Neutrophil (primary cell): Measurements from ENCODE around the gene ACTL6A.
"Not testable (repeated sequence)": the region's sequence is repeated elsewhere in the genome, so short reads cannot be mapped to it uniquely, and the experiment has no call there.

ENCODE experiments used
- H3K27ac ChIP-seq: fragments of 200-600 bp; sonication (generic); 2 replicates; pipeline ENCODE4 v1.5.1; 2016; ENCODE audit warnings: mild to moderate bottlenecking, moderate library complexity
- H3K27me3 ChIP-seq: fragments of 200-600 bp; sonication (generic); 2 replicates; pipeline ENCODE4 v1.6.0; 2016; ENCODE audit warnings: mild to moderate bottlenecking
- H3K36me3 ChIP-seq: fragments of 200-600 bp; sonication (generic); 2 replicates; pipeline ENCODE4 v1.5.1; 2017
- H3K4me1 ChIP-seq, 2 experiments: fragments of 200-600 bp in 1 of 2; sonication (generic) in 1 of 2; 1 replicate in 1 of 2; 2 replicates in 1 of 2; pipeline versions ENCODE4 v1.5.1 to v1.6.1; 2013 to 2016; ENCODE audit warnings: low read depth in 1 of 2, low read length in 1 of 2, mild to moderate bottlenecking in 1 of 2, moderate library complexity in 1 of 2; ENCODE audit not compliant: control insufficient read depth in 1 of 2, insufficient read depth in 1 of 2
- H3K4me3 ChIP-seq, 2 experiments: fragments of 200-600 bp in 1 of 2; sonication (generic) in 1 of 2; 1 replicate in 1 of 2; 2 replicates in 1 of 2; pipeline ENCODE4 v1.5.1; 2013 to 2016; ENCODE audit warnings: low read depth in 1 of 2, low read length in 1 of 2, mild to moderate bottlenecking in 1 of 2, moderate library complexity in 1 of 2
- H3K9me3 ChIP-seq: fragments of 200-600 bp; sonication (generic); 2 replicates; pipeline ENCODE4 v1.5.1; 2016
- CTCF ChIP-seq: fragments of 200-600 bp; sonication (generic); IDR thresholded peaks from 2 replicates; pipeline ENCODE4 v1.5.1; 2016; ENCODE audit warnings: antibody characterized with exemption

ACTL6A gene

GRCh38 chr3:179562591-179563270 lies at the start of gene ACTL6A:
TSS of gene ACTL6A (plus strand) at chr3:179562926. CDS start at chr3:179563093, 167 bp downstream.
- no peaks in the 10 kb centered on the region for H3K36me3 ChIP-seq
- peak; percentile 42 for TF ChIP-seq CTCF
- peak within 1 kb of the TSS; percentile 72 for H3K27ac ChIP-seq
- peaks cover 10 to 17% of the 10 kb centered on the region in 2 experiments for H3K4me1 ChIP-seq
- H3K9me3 ChIP-seq = no peaks in the 10 kb centered on the region
- H3K27me3 ChIP-seq = no peaks in the 10 kb centered on the region
- H3K4me3 ChIP-seq = peak within 1 kb of the TSS; percentile 91 to 95

GRCh38 chr3:179513862-179514261 lies 48.9 kb upstream of the ACTL6A start:
- H3K27ac ChIP-seq = no peak overlapping the region
- H3K4me1 ChIP-seq = no peaks in the 10 kb centered on the region
- no peaks in the 10 kb centered on the region for H3K9me3 ChIP-seq
- H3K27me3 ChIP-seq = no peaks in the 10 kb centered on the region
- no peak overlapping the region for H3K4me3 ChIP-seq
- no peaks in the 10 kb centered on the region for H3K36me3 ChIP-seq
- TF ChIP-seq CTCF = no peak

GRCh38 chr3:179516461-179517251 lies 46.1 kb upstream of the ACTL6A start:
- not testable (repeated sequence) for H3K36me3 ChIP-seq, H3K27ac ChIP-seq, H3K4me1 ChIP-seq, H3K9me3 ChIP-seq, H3K27me3 ChIP-seq, H3K4me3 ChIP-seq

- H3K27ac ChIP-seq = no peak overlapping the region
- no peaks in the 10 kb centered on the region for H3K36me3 ChIP-seq
- H3K9me3 ChIP-seq = no peaks in the 10 kb centered on the region
- peaks cover 0 to 5% of the 10 kb centered on the region in 2 experiments for H3K4me1 ChIP-seq
- H3K4me3 ChIP-seq = no peak overlapping the region
- no peaks in the 10 kb centered on the region for H3K27me3 ChIP-seq
- no peak for TF ChIP-seq CTCF
Observed at GRCh38 chr3:179526482-179526881, 36.2 kb upstream of the ACTL6A start.

GRCh38 chr3:179526989-179527391 lies 35.7 kb upstream of the ACTL6A start:
- TF ChIP-seq CTCF = no peak
- no peak overlapping the region for H3K27ac ChIP-seq
- no peak overlapping the region for H3K4me3 ChIP-seq
- H3K36me3 ChIP-seq = no peaks in the 10 kb centered on the region
- peaks cover 0 to 5% of the 10 kb centered on the region in 2 experiments for H3K4me1 ChIP-seq
- no peaks in the 10 kb centered on the region for H3K27me3 ChIP-seq
- H3K9me3 ChIP-seq = no peaks in the 10 kb centered on the region

- no peak for TF ChIP-seq CTCF
- H3K4me1 ChIP-seq = peaks cover 0 to 5% of the 10 kb centered on the region in 2 experiments
- no peaks in the 10 kb centered on the region for H3K36me3 ChIP-seq
- H3K4me3 ChIP-seq = no peak overlapping the region
- H3K27me3 ChIP-seq = no peaks in the 10 kb centered on the region
- H3K9me3 ChIP-seq = no peaks in the 10 kb centered on the region
- no peak overlapping the region for H3K27ac ChIP-seq
Observed at GRCh38 chr3:179528772-179529171, 34.0 kb upstream of the ACTL6A start.
